Activated CD4-positive, alpha-beta T cell treated with anti-CD3 and anti-CD28 coated beads, Interleukin-2, amount 50 U/mL, for 16 hours (primary cell): Measurements from ENCODE around the gene CFAP100.

Experiments
- DNase-seq: peaks from one replicate; pipeline ENCODE4 v3.0.0-alpha.2; 2020

The CFAP100 gene

DNA sequence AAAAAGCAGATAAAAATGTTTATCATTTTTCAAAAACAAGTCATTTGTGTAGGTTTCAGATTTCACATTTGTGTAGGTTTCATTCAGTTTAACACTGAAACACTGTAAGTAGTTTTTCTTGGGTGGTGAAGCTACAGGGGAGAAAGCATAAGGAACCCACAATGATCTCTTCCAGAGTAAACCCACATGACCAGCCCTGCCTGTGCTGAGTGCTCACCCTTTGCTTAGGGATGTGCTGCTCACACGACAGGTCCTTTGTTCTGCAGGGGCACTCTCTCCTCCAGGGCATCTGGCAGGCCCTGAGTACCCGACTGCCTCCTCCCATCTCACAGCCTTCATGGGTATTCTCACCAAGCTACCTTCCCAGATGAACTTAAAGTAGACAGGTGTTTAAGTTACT is 52.1 kb downstream of the CFAP100 start:
- DNase-seq = no peak

DNA sequence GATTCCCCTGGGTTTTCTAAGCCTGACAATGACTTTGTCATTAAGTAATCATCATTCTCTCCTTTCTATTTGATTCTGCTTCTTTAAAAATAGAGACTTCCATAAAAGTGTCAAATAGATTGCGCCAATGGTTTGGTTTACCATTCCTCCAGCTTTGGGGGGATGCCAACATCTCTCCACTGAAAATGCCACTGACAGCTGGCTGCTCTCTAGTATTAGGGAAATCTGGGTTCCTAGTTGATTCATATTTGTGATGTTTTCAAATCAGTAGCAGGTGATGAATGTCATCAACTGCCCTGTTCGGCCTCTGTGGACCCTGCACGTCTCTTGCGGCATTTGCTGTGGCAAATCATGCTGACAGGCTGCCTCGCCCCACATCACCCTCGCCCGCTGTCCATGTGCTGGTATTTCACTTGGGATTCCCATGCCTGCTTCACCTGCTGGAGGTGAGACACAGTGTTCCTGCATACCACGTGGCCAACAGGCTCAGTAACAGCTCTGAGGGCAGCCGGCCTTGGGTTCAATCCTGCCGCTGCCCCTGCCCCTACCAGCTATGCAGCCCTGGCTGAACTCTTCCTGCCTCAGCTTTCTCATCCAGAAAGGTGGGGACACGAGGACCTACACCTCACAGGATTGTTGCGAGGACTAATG is 52.9 kb downstream of the CFAP100 start:
- no peak for DNase-seq

DNA sequence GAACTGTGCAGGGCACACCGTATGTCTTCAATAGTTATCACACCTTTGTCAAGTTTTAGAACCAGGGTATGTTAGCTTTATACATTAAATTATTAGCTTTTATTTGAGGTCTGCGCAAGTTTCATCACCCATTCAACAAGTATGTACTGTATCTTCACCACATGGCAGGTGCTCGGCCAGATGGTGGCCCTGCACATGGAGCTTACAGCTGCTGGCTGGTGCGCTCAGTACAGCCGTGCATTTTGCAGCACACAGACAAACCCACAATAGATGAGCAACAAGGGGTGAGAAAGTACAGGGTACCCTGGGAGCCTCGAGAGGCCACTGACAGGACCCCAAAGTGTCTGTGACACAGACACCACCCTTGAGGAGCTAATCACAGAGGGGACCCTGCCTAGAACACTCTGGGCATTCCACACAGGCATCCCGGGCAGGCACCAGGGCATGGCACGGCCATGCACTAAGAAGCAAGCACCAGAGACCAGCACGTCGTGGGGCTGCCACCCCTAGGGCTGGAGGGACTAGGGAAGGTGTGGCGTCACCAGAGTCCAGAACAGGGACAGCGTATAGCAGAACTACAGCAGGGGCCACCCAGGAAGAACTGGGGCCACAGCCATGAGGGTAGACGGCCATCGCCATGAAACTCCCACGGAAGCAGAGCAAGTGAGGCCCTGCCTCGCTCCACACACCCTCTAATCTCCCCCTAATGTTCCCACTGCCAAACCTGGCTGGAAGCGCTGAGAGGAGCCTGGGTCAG is 53.6 kb downstream of the CFAP100 start:
- DNase-seq = no peak

DNA sequence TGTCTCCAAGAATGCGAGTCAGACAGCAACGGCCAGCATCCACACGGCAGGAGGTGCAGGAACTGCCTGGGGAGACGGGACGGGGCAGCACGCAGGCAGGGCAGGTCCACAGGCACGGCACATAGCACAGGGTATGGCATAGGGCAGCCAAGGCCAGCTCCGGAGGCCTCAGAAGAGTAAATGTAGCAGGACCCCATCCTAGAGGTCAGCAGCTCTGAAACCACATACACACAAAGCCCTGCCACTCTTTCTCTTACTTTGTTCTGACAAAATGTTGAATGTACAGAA is 54.1 kb downstream of the CFAP100 start:
- no peak for DNase-seq

DNA sequence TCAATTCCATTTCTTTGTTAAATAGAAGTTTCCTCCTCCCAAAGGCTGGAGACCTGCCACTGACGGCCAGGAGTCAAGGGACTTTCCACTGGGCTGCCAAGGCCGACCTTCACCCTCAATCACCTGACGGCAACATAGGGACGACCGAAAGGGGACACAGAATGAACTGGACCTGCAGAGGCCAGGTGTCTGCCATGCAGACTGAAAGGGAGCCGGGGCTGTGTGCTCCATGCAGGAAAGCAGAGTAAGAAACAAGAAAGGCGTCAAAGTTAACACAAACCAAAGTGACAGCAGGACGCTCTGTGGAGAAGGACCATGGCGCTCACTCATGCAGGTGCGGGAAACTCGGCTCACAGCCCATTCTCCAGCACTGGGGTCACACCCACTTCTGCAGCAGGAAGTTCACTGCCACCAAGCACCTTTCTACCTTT is 54.9 kb downstream of the CFAP100 start:
- DNase-seq = no peak

DNA sequence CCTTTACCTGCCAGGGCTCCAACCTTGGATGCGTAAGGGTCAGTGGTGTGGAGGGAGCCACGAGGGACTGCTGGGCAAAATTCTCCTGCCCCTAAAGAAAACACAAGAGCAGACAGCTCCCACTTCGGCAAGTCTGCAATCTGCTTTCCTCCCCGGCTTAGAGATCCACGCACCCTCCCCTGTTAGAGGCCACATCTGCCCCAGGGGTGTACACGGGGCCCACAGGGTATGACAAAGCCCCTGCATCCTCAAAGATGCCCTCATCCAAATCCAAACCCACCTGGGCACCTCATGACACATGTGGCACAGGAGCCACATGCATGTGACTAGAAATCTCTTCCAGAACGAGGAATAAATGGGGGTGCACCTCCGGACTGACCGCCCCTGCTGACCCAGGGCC is 55.5 kb downstream of the CFAP100 start:
- no peak for DNase-seq

DNA sequence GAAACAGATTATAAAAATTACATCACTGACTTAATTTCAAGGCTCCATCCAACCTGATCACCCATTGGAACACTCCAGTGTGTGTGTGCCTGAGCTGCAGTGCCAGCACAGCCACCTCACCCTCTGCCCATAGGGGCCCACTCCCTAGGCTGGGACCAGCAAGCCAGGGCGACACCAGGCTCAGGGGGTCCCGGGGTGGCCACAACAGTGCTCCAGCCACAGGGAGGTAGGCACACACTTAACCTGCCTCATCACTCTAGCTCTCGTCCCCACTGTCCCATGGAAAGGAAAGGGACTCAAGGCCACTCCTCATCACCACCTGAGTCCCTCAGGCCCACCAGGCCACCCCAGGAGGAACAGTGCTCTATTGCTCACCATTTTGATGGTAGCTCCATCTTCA is 56.0 kb downstream of the CFAP100 start:
- no peak for DNase-seq

DNA sequence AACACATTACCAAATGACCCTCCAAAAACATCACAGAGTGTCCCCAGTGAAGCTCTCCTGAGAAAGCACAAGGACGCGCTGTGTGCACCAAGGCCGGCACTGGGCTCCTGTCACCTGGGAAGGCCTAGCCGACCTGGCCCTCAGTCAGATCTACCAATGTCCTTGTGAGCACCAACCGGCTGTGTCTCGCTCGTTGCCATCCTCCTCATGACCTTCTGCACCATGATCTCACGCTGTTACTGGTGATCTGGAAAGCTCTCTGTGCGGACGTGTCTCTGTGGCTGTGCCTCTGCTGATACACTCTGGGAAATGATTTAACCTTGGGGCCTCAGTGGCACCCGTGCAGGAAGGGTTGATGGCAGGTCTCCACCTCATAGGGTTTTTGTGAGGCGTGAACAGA is 56.8 kb downstream of the CFAP100 start:
- DNase-seq = no peak

DNA sequence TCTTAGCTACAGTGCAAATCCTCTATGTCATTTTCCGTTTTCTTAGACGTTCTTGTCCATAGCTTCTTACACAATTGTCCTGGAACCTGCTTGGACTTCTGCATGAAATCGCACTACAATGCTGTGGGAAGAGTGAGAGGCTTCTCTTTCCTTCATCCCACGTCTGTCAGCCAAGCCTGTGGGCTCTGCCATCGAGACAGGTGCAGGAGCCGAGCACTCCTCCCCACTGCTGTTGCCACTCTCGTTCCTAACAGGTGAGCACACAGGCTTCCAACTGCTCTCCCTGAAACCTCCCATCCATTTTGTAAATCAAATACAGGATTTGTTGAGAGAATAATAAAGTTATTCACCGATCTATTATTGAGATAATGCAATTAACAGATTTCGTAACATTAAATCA is 57.5 kb downstream of the CFAP100 start:
- no peak for DNase-seq

DNA sequence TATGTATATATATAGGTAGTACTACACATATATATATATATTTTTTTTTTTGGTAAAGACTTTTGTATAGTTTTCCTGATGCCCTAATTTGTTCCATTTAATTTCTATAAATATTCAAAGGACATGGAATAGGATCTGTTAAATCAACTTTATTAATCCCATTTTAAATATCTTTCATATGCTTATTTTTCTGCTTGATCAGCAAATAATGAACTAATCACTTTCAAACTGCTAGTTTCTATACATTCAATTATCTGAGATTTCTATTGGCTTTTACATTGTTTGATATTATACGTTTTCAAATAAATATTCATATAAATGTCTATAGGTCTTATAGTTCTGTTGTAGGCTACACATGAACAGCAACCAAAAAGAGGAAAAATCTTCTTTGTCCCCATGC is 59.3 kb downstream of the CFAP100 start:
- DNase-seq = no peak

DNA sequence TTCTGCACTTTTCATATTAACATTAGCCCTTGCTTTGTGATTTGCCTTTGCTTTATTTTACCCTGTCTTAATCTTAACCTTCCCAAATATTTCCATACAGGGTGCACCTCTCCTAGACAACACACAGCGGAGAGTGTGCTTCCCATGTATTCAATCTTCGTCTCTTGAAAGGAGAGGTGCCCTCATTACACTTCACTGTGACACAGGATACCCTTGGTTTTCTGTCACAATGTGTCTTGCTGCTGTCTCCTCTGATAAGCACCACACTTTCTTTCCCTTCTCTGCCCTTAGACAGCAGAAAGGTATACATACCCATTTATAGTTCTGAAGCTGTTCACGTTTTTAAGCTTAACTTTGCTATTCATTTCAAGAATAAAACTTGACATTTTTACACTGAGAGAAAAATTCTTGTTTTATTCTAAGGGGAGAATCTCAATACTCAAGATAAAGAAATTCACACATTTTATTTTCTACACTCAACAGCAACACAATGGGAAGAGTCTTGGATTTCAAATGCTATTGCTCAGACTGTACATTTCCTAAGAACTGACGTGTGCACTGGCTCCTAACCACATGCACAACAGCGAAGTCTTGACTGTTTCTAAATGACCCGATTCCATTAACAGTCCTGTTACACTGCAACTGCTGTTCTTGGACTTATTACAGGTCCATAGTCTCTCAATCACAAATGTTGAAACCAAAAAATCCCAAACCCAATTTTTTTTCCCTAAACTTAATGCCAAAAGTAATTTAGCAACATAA is 59.9 kb downstream of the CFAP100 start:
- no peak for DNase-seq

DNA sequence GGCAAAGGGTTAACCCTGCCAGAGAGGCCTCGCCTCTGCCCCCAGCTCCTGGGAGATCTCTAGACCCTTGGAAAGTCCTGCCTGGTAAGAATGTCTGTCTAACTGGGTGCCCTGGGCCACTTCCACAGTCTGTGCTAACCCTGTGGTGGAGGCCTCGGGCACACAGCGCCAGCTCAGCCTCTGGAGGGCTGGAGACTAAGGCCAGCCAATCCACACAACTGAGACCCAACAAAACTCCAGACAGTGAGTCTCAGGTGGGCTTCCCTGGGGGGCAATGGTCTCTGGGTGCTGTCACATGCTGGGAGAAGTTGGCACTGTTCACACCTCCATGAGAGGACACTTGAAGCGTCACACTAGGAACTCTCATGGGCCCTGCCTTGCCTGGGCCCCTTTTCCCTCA is 61.5 kb downstream of the CFAP100 start:
- no peak for DNase-seq

DNA sequence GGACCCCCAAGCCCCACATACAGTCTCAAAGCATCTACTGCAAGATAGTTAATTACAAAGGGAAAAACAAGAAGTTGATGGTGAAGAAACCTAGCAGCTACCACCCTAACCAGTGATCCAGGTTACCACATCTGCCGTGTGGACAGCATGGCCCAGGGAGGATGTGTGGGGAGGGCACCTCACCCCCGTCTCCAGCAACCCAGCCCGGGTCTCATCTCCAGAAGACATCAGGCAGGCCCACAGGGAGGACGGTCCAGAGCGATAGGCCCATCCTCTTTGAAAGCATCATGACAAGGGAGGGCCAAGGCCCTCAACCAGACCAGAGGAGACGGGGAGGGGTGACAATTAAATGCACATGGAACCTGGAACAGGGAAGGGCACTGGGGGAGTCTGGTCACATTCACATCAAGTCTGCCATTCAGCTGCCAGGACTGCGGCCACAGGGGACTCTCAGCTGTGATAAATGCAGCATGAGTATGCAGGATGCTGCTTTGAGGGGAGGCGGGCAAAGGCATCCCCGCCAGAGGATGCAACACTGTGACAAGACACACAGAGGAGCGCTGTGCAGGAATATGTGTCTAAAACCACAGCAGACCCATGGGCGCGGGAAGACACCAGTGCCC is 62.2 kb downstream of the CFAP100 start:
- DNase-seq = no peak

DNA sequence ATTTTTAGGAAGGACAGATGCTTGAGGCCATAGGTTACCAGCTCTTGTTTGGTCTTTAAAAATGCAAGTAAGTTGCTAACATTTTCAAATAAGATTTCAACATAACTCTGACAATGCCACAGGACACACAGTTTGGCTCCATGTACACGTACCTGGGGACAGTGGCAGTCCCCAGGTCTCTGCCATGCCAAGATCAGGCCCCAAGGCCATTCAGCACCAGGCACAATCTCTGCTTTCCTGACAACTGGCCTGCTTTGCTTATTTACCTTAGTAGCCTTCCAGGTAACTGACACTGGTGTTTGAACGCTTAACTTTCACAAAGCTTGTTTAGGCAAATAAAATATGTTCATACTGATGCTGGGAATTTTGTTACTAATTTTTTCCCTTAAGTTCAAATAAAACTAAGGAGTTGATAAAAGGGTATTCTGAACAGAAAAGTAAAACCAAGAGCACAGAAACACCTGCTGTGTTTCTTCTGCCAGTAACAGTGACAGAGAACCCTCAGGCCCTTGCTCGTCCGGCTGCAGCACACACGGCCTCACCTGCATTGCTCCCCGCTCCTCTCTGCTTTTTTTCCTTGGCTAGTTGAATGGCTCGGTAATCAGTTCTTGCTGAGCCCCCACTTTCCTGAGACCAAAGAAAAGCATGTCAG is 64.5 kb downstream of the CFAP100 start:
- DNase-seq = no peak

DNA sequence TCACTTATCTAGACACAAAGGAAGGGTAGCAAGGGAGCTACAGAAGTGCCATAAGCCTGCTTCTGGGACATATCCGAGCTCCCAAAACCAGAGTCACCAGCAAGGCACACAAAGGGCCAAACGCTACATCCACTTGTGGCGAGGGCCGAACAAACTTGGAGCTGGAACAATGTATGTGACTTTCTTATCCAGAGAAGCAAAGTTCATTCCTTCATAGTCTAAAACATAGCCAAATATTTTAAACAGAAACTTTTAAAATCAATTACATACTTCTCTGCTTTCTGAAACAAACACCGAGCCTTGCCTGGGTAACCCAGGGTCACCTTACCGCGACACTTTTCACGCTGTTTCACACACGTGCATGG is 65.0 kb downstream of the CFAP100 start:
- DNase-seq = no peak

DNA sequence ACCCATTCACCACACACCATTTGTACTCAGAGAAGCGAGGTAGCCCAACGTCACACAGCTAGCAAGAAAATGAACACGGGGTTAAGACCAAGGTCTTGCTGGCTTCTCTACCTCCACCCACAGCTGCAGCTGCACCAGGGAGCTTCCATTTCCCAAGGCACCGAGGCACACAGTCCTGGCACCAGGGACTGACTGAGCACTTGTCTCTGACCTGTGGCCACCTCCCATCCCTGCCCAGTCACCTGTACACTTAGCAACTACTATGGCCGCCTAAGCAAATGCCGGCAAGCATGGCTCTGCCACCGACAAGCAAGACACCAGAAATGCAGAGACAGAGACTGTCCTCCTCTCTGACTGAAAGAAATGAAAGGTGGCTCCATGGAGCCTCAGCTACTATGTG is 65.7 kb downstream of the CFAP100 start:
- DNase-seq = no peak

DNA sequence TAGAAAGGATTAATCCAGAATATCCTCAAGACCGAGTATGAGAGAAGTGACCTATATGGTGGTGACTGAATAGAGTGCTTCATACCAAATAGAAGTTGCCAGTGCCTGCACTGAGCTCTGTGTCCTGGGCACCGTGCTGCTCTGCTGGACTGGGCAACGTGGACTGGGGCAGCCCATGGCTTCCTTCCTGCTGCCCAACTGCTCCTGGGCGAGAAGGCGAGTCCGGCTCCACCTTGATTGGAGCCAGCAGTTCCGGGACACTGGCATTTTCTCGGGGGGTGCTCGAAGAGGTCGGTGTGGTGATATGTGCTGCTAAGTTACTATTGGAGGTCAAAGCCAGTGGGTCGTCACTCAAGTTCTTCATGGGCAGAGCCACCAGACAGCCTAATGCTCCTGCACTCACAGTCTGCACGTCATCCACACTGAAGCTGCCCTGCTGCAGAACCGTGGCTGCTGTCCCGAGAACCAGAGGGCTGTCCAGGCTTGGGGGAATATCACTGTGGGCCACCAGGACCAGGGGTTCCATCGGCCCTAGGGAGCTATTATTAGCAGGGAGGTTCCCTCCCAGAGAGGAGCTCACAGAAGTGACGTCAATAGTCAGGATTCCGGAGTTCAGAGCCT is 66.9 kb downstream of the CFAP100 start:
- DNase-seq = no peak

DNA sequence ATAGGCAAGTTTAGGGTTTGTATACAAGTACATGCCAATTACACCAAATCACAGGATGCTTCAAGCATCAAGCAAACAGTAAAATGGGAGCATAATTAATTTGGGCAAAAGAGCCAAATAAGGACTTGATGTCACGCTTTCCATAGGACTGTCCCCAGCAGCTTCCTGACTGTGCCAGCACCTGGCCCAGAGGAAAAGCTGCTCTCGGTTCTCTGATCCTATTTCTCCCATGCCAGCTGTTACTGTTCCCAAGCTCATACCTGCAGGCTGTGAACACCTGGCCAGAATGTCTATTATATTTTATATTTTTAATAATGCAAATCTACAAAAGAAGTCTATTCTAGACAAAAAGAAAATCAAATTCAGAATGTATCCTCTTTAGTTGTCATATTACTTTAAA is 68.8 kb downstream of the CFAP100 start:
- DNase-seq = no peak

DNA sequence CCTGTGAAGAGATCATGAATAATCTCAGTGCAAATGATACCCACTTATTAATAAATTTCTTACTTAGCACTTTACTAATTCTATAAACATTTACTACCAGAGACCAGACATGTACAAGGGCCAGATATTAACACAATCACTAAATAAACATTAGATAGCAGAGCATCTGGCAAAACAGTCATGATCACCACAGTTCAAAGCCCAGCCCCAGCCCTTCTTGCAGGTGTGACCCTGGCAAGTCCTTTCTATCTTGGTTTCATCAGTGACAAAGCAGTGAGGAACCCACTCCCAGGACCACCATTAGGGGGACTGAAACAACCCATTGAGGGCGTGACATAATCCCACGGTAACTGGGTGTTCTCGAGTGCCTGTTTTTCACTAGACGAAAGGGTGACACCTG is 69.4 kb downstream of the CFAP100 start:
- DNase-seq = no peak

DNA sequence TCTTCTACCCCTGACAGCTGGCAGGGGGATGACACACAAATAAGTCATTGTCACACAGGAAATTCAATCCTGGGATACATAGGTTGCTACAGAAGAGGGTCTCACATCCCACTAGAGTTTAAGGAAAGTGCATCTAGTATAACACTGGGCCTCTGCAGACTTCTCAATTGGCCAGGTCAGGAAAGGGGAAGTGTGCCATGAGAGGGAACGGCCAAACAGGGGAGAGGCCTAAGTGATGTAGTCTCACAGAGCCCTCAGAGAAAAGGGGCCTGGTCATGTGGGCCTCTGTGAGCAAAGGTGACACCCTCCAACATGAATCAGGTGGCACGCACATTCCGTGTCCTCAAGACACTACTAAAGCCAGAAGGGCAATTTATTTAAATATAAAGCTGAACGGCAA is 69.8 kb downstream of the CFAP100 start:
- no peak for DNase-seq

DNA sequence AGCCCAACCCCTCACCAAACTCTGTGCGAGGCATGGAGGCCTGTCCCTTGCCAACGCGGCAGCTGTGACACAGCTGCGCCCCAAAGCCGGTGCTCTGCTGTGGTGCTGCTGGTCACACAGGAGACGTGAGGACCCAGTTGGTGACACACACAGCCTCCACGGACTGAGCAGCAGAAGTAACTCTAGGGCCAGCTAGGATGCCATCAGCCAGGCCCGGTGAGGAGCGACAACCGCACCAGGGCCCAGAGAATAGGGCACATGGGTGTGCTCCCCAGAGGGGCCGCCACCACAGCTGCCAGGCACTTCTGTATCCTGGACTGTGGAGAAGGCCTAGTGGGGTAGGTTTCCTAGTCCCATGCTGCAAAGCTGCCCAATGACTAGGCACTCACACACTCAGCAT is 70.3 kb downstream of the CFAP100 start:
- no peak for DNase-seq

DNA sequence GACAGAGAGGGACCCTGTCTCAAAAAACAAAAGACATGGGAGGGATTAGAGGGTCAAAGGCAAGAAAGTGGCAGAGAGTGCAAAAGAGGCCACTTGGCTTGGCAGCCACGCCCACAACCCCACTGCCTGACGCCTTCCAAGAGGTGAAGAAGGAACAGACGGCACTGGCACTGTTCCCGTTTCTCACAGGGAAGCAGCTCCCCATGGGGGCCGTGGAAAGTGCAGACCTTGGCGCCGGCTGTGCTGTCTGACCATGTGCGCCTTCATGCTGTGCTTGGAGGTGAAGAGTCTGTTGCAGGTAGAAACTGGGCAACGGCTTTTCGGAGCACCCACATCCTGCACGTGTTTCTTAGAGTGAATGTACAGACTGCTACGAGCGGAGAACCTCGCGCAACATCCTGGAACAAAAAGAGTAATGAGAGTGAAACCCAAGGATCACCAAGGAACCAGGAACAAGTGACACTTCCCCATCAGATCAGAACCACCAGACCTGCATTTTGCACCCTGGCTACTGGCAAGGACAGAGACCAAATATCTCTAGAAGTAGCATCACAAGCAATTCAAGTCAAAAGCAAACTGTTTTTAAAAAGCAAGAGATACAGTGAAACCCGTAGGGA is 71.3 kb downstream of the CFAP100 start:
- no peak for DNase-seq
